Breast epithelium (tissue), 4 donors: ENCODE measurements around the gene NDUFA5. TPM values are rescaled to one million over a fixed set of nuclear protein-coding genes. Genes with fewer than 3 reads are reported as not detected.

Experiments
- DNase-seq, 2 donors: peaks; one replicate each; pipeline ENCODE4 v3.0.0-alpha.2; 2019; ENCODE audit warnings: low spot score in 2 of 2
- H3K27ac ChIP-seq, 2 donors: fragments of 200-600 bp; sonication (generic) in 1 of 2; one replicate each; pipeline ENCODE4 v1.5.1; 2016 to 2019; ENCODE audit warnings: mild to moderate bottlenecking in 1 of 2
- H3K27me3 ChIP-seq, 2 donors: fragments of 200-600 bp; sonication (generic) in 1 of 2; one replicate each; pipeline versions ENCODE4 v1.5.1 to v1.6.0; 2017 to 2019; ENCODE audit warnings: control low read depth in 1 of 2, mild to moderate bottlenecking in 1 of 2
- H3K36me3 ChIP-seq: fragments of 200-600 bp; one replicate; pipeline ENCODE4 v1.5.1; 2019
- H3K4me1 ChIP-seq, 2 donors: fragments of 200-600 bp; sonication (generic); one replicate each; pipeline ENCODE4 v1.5.1; 2016 to 2019; ENCODE audit warnings: control low read depth in 1 of 2
- H3K4me3 ChIP-seq, 3 donors: fragments of 200-600 bp; sonication (generic); 1 replicate in 2 of 3; 2 replicates in 1 of 3; pipeline ENCODE4 v1.5.1; 2016 to 2019; ENCODE audit warnings: mild to moderate bottlenecking in 3 of 3, moderate library complexity in 2 of 3
- H3K9me3 ChIP-seq, 2 donors: fragments of 200-600 bp; sonication (generic) in 1 of 2; one replicate each; pipeline ENCODE4 v1.5.1; 2016 to 2019; ENCODE audit warnings: control low read depth in 1 of 2
- CTCF ChIP-seq, 3 donors: fragments of 450-650 bp; IDR thresholded peaks; one replicate each; pipeline ENCODE4 v1.5.1; 2016 to 2017; ENCODE audit warnings: antibody characterized with exemption in 3 of 3, mild to moderate bottlenecking in 3 of 3, moderate library complexity in 3 of 3
- POLR2A ChIP-seq: fragments of 450-650 bp; IDR thresholded peaks from one replicate; pipeline ENCODE4 v1.6.1; 2016; ENCODE audit warnings: antibody characterized with exemption, mild to moderate bottlenecking, moderate library complexity
- POLR2AphosphoS5 ChIP-seq, 3 donors: sonication (generic); formaldehyde crosslinking; IDR thresholded peaks; one replicate each; pipeline ENCODE4 v1.6.1; 2017; ENCODE audit warnings: antibody characterized with exemption in 3 of 3
- intact Hi-C: fragments of 100-400 bp; cut with DNase I; formaldehyde crosslinking; loops from one replicate; pipeline ENCODE4 v1.15.1; 2023; ENCODE audit warnings: low total_unique reads
- total RNA-seq, 3 donors: library from RNA; depleted of rRNA; stranded (reverse); fragments of >200 nt; gene quantifications; one replicate each; pipeline ENCODE4 v1.1.0, GENCODE V29; 2016

Gene NDUFA5
- total RNA-seq: 10 to 100 TPM; 34.9 to 73.3 (median 43.3) TPM

- TF ChIP-seq CTCF (IDR thresholded peaks at IDR 0.05) (no peak), POLR2AphosphoS5 (IDR thresholded peaks at IDR 0.05) (peak; percentile 70 to 96 (median 83)), POLR2A (peak; percentile 57)
- DNase-seq: peak; percentile 94 to 97
- peak within 1 kb of the TSS; percentile 59 to 89 (median 76) for H3K4me3 ChIP-seq
- no peaks in the 10 kb centered on the region for H3K27me3 ChIP-seq
- intact Hi-C loops: no loop called here
- H3K4me1 ChIP-seq: peaks cover 0 to 10% of the 10 kb centered on the region in 2 donors
- H3K9me3 ChIP-seq: no peaks in the 10 kb centered on the region
- H3K27ac ChIP-seq: peak within 1 kb of the TSS; percentile 84 to 93
- no peaks in the 10 kb centered on the region for H3K36me3 ChIP-seq
Measured at GRCh38 chr7:123557398-123558288, at the start of gene NDUFA5. TSS of gene NDUFA5 (minus strand) at chr7:123557818. CDS start at chr7:123557795, 23 bp downstream.

- TF ChIP-seq CTCF (IDR thresholded peaks at IDR 0.05) (no peak), POLR2A (no peak), POLR2AphosphoS5 (IDR thresholded peaks at IDR 0.05) (no peak)
- Histone ChIP-seq H3K27me3 (no peaks in the 10 kb centered on the region), H3K9me3 (no peaks in the 10 kb centered on the region), H3K36me3 (no peaks in the 10 kb centered on the region), H3K4me3 (no peak overlapping the region), H3K4me1 (no peaks in the 10 kb centered on the region), H3K27ac (no peak overlapping the region)
- no peak for DNase-seq
- intact Hi-C loops: no loop called here
Measured at GRCh38 chr7:123604739-123605138, 47.1 kb upstream of the NDUFA5 start.

GRCh38 chr7:123602648-123603047, 45.0 kb upstream of the NDUFA5 start:
- TF ChIP-seq CTCF (IDR thresholded peaks at IDR 0.05) (no peak), POLR2AphosphoS5 (IDR thresholded peaks at IDR 0.05) (no peak), POLR2A (no peak)

GRCh38 chr7:123601530-123601929, 43.9 kb upstream of the NDUFA5 start, which contains the start of gene ASB15:
TSS of gene ASB15 (plus strand) at chr7:123601821. CDS start at chr7:123614503, 12,682 bp downstream.
- no peaks in the 10 kb centered on the region for H3K9me3 ChIP-seq
- H3K4me3 ChIP-seq: no peak within 1 kb of the TSS
- DNase-seq: no peak
- intact Hi-C loops: no loop called here
- no peaks in the 10 kb centered on the region for H3K4me1 ChIP-seq
- H3K27ac ChIP-seq: no peak within 1 kb of the TSS
- H3K27me3 ChIP-seq: no peaks in the 10 kb centered on the region
- no peaks in the 10 kb centered on the region for H3K36me3 ChIP-seq
- TF ChIP-seq POLR2A (no peak), POLR2AphosphoS5 (IDR thresholded peaks at IDR 0.05) (no peak), CTCF (IDR thresholded peaks at IDR 0.05) (no peak)

More at GRCh38 chr7:123602648-123603047, 45.0 kb upstream of the NDUFA5 start:
- H3K27ac ChIP-seq: no peak overlapping the region
- no peaks in the 10 kb centered on the region for H3K4me1 ChIP-seq
- H3K4me3 ChIP-seq: no peak overlapping the region
- DNase-seq: no peak
- intact Hi-C loops: no loop called here
- H3K36me3 ChIP-seq: no peaks in the 10 kb centered on the region
- no peaks in the 10 kb centered on the region for H3K9me3 ChIP-seq
- no peaks in the 10 kb centered on the region for H3K27me3 ChIP-seq

- H3K27me3 ChIP-seq: no peaks in the 10 kb centered on the region
- no peak for DNase-seq
- intact Hi-C loops: no loop called here
- no peaks in the 10 kb centered on the region for H3K36me3 ChIP-seq
- no peaks in the 10 kb centered on the region for H3K4me1 ChIP-seq
- TF ChIP-seq POLR2A (no peak), CTCF (IDR thresholded peaks at IDR 0.05) (no peak), POLR2AphosphoS5 (IDR thresholded peaks at IDR 0.05) (no peak)
- no peak overlapping the region for H3K4me3 ChIP-seq
- no peaks in the 10 kb centered on the region for H3K9me3 ChIP-seq
- no peak overlapping the region for H3K27ac ChIP-seq
Measured at GRCh38 chr7:123600876-123601275, 43.3 kb upstream of the NDUFA5 start.
